ENCODE data around the gene SLC29A2.
"Not testable (repeated sequence)": the region's sequence is repeated elsewhere in the genome, so short reads cannot be mapped to it uniquely, and the experiment has no call there.

Gene SLC29A2

GRCh38 chr11:66320748-66321147 is 50.8 kb downstream of the SLC29A2 start:
- peaks cover 18% of the 10 kb centered on the region for H3K4me1 ChIP-seq (ENCODE audit: control insufficient read depth, insufficient read depth, low read length)

GRCh38 chr11:66320289-66320688 is 51.3 kb downstream of the SLC29A2 start:
- H3K9me3 ChIP-seq (ENCODE audit: control insufficient read depth, insufficient read depth, low read length); H3K9ac ChIP-seq (ENCODE audit: low read depth, low read length); H3K36me3 ChIP-seq (ENCODE audit: control insufficient read depth, insufficient read depth, low read length); H3K27me3 ChIP-seq (ENCODE audit: control insufficient read depth, insufficient read depth, low read length); H3K4me3 ChIP-seq (ENCODE audit: low read depth, low read length); H3K27ac ChIP-seq (ENCODE audit: low read depth, low read length): not testable (repeated sequence)
- H3K4me1 ChIP-seq (ENCODE audit: control insufficient read depth, insufficient read depth, low read length) = peaks cover 18% of the 10 kb centered on the region

More at GRCh38 chr11:66320748-66321147, 50.8 kb downstream of the SLC29A2 start:
- not testable (repeated sequence) for H3K9me3 ChIP-seq (ENCODE audit: control insufficient read depth, insufficient read depth, low read length); H3K36me3 ChIP-seq (ENCODE audit: control insufficient read depth, insufficient read depth, low read length); H3K9ac ChIP-seq (ENCODE audit: low read depth, low read length); H3K27ac ChIP-seq (ENCODE audit: low read depth, low read length); H3K4me3 ChIP-seq (ENCODE audit: low read depth, low read length); H3K27me3 ChIP-seq (ENCODE audit: control insufficient read depth, insufficient read depth, low read length)

GRCh38 chr11:66318600-66318970 is 53.0 kb downstream of the SLC29A2 start:
- Histone ChIP-seq H3K27me3 (ENCODE audit: control insufficient read depth, insufficient read depth, low read length) (no peaks in the 10 kb centered on the region; the same call in 1 of the 2 replicates), H3K36me3 (ENCODE audit: control insufficient read depth, insufficient read depth, low read length) (no peaks in the 10 kb centered on the region), H3K4me1 (ENCODE audit: control insufficient read depth, insufficient read depth, low read length) (peaks cover 19% of the 10 kb centered on the region), H3K4me3 (ENCODE audit: low read depth, low read length) (no peak overlapping the region), H3K9me3 (ENCODE audit: control insufficient read depth, insufficient read depth, low read length) (no peaks in the 10 kb centered on the region), H3K27ac (ENCODE audit: low read depth, low read length) (no peak overlapping the region), H3K9ac (ENCODE audit: low read depth, low read length) (no peak overlapping the region)

GRCh38 chr11:66317723-66318599 is 53.6 kb downstream of the SLC29A2 start:
- Histone ChIP-seq H3K9ac (ENCODE audit: low read depth, low read length) (no peak overlapping the region), H3K27ac (ENCODE audit: low read depth, low read length) (peak overlapping the region; percentile 81)

GRCh38 chr11:66317322-66317722 is 54.2 kb downstream of the SLC29A2 start:
- peak overlapping the region; percentile 23; the same call in 1 of the 2 replicates for H3K4me3 ChIP-seq (ENCODE audit: low read depth, low read length)
- peaks cover 20% of the 10 kb centered on the region for H3K4me1 ChIP-seq (ENCODE audit: control insufficient read depth, insufficient read depth, low read length)
- H3K9ac ChIP-seq (ENCODE audit: low read depth, low read length) = no peak overlapping the region
- H3K27me3 ChIP-seq (ENCODE audit: control insufficient read depth, insufficient read depth, low read length) = no peaks in the 10 kb centered on the region; the same call in 1 of the 2 replicates
- H3K27ac ChIP-seq (ENCODE audit: low read depth, low read length) = peak overlapping the region; percentile 81
- no peaks in the 10 kb centered on the region for H3K9me3 ChIP-seq (ENCODE audit: control insufficient read depth, insufficient read depth, low read length)
- H3K36me3 ChIP-seq (ENCODE audit: control insufficient read depth, insufficient read depth, low read length) = no peaks in the 10 kb centered on the region

More at GRCh38 chr11:66317723-66318599, 53.6 kb downstream of the SLC29A2 start:
- Histone ChIP-seq H3K27me3 (ENCODE audit: control insufficient read depth, insufficient read depth, low read length) (no peaks in the 10 kb centered on the region; the same call in 1 of the 2 replicates), H3K4me1 (ENCODE audit: control insufficient read depth, insufficient read depth, low read length) (peaks cover 20% of the 10 kb centered on the region), H3K36me3 (ENCODE audit: control insufficient read depth, insufficient read depth, low read length) (no peaks in the 10 kb centered on the region), H3K9me3 (ENCODE audit: control insufficient read depth, insufficient read depth, low read length) (no peaks in the 10 kb centered on the region), H3K4me3 (ENCODE audit: low read depth, low read length) (peak overlapping the region; percentile 23; the same call in 1 of the 2 replicates)

GRCh38 chr11:66316849-66317251 is 54.7 kb downstream of the SLC29A2 start, which contains the start of gene CD248:
CD248 (minus strand) TSS chr11:66317044; CDS start chr11:66317027, 17 bp downstream.
- H3K4me3 ChIP-seq (ENCODE audit: low read depth, low read length) = peak within 1 kb of the TSS; percentile 23; the same call in 1 of the 2 replicates
- peaks cover 20% of the 10 kb centered on the region for H3K4me1 ChIP-seq (ENCODE audit: control insufficient read depth, insufficient read depth, low read length)
- no peak within 1 kb of the TSS for H3K9ac ChIP-seq (ENCODE audit: low read depth, low read length)

GRCh38 chr11:66315921-66316811 is 55.4 kb downstream of the SLC29A2 start:
- Histone ChIP-seq H3K27me3 (ENCODE audit: control insufficient read depth, insufficient read depth, low read length) (no peaks in the 10 kb centered on the region; the same call in 1 of the 2 replicates), H3K4me1 (ENCODE audit: control insufficient read depth, insufficient read depth, low read length) (peaks cover 20% of the 10 kb centered on the region), H3K36me3 (ENCODE audit: control insufficient read depth, insufficient read depth, low read length) (no peaks in the 10 kb centered on the region), H3K4me3 (ENCODE audit: low read depth, low read length) (no peak overlapping the region), H3K9me3 (ENCODE audit: control insufficient read depth, insufficient read depth, low read length) (no peaks in the 10 kb centered on the region), H3K9ac (ENCODE audit: low read depth, low read length) (no peak overlapping the region), H3K27ac (ENCODE audit: low read depth, low read length) (no peak overlapping the region)

More at GRCh38 chr11:66316849-66317251, 54.7 kb downstream of the SLC29A2 start, which contains the start of gene CD248:
- Histone ChIP-seq H3K27me3 (ENCODE audit: control insufficient read depth, insufficient read depth, low read length) (no peaks in the 10 kb centered on the region; the same call in 1 of the 2 replicates), H3K27ac (ENCODE audit: low read depth, low read length) (peak within 1 kb of the TSS; percentile 81), H3K9me3 (ENCODE audit: control insufficient read depth, insufficient read depth, low read length) (no peaks in the 10 kb centered on the region), H3K36me3 (ENCODE audit: control insufficient read depth, insufficient read depth, low read length) (no peaks in the 10 kb centered on the region)

- no peak overlapping the region for H3K9ac ChIP-seq (ENCODE audit: low read depth, low read length)
- peaks cover 20% of the 10 kb centered on the region for H3K4me1 ChIP-seq (ENCODE audit: control insufficient read depth, insufficient read depth, low read length)
These were observed 56.1 kb downstream of the SLC29A2 start for GRCh38 chr11:66315498-66315885.

GRCh38 chr11:66314561-66315497 is 56.7 kb downstream of the SLC29A2 start:
- Histone ChIP-seq H3K36me3 (ENCODE audit: control insufficient read depth, insufficient read depth, low read length) (no peaks in the 10 kb centered on the region), H3K4me3 (ENCODE audit: low read depth, low read length) (no peak overlapping the region), H3K9me3 (ENCODE audit: control insufficient read depth, insufficient read depth, low read length) (no peaks in the 10 kb centered on the region), H3K27me3 (ENCODE audit: control insufficient read depth, insufficient read depth, low read length) (no peaks in the 10 kb centered on the region; the same call in 1 of the 2 replicates), H3K27ac (ENCODE audit: low read depth, low read length) (no peak overlapping the region), H3K9ac (ENCODE audit: low read depth, low read length) (no peak overlapping the region), H3K4me1 (ENCODE audit: control insufficient read depth, insufficient read depth, low read length) (peaks cover 20% of the 10 kb centered on the region)

More at GRCh38 chr11:66315498-66315885, 56.1 kb downstream of the SLC29A2 start:
- no peaks in the 10 kb centered on the region; the same call in 1 of the 2 replicates for H3K27me3 ChIP-seq (ENCODE audit: control insufficient read depth, insufficient read depth, low read length)
- no peaks in the 10 kb centered on the region for H3K9me3 ChIP-seq (ENCODE audit: control insufficient read depth, insufficient read depth, low read length)
- no peaks in the 10 kb centered on the region for H3K36me3 ChIP-seq (ENCODE audit: control insufficient read depth, insufficient read depth, low read length)
- no peak overlapping the region for H3K27ac ChIP-seq (ENCODE audit: low read depth, low read length)
- no peak overlapping the region for H3K4me3 ChIP-seq (ENCODE audit: low read depth, low read length)

GRCh38 chr11:66314186-66314501 is 57.4 kb downstream of the SLC29A2 start:
- Histone ChIP-seq H3K9me3 (ENCODE audit: control insufficient read depth, insufficient read depth, low read length) (no peaks in the 10 kb centered on the region), H3K4me3 (ENCODE audit: low read depth, low read length) (no peak overlapping the region; the same call in 1 of the 2 replicates), H3K27ac (ENCODE audit: low read depth, low read length) (no peak overlapping the region), H3K4me1 (ENCODE audit: control insufficient read depth, insufficient read depth, low read length) (peaks cover 20% of the 10 kb centered on the region), H3K36me3 (ENCODE audit: control insufficient read depth, insufficient read depth, low read length) (no peaks in the 10 kb centered on the region), H3K9ac (ENCODE audit: low read depth, low read length) (no peak overlapping the region), H3K27me3 (ENCODE audit: control insufficient read depth, insufficient read depth, low read length) (no peaks in the 10 kb centered on the region; the same call in 1 of the 2 replicates)

Data from HUES48 (cell line).